Peyer's patch (tissue), 4 donors: Measurements from ENCODE around the gene ATG7.

Experiments
- CTCF ChIP-seq, 6 experiments: fragments of 450-650 bp in 4 of 6; fragments of 200-600 bp in 2 of 6; sonication (generic) in 1 of 6; IDR thresholded peaks; one replicate each; pipeline ENCODE4 v1.5.1; 2017 to 2019; ENCODE audit warnings: antibody characterized with exemption in 6 of 6, mild to moderate bottlenecking in 3 of 6, moderate library complexity in 1 of 6
- POLR2A ChIP-seq, 2 donors: fragments of 450-650 bp; IDR thresholded peaks; one replicate each; pipeline ENCODE4 v1.5.1; 2017; ENCODE audit warnings: antibody characterized with exemption in 2 of 2, mild to moderate bottlenecking in 2 of 2, moderate library complexity in 2 of 2

- TF ChIP-seq POLR2A (IDR thresholded peaks at IDR 0.05): no peak
- no peak for TF ChIP-seq CTCF (IDR thresholded peaks at IDR 0.05)
Observed at GRCh38 chr3:11566478-11566877, 294.3 kb downstream of the ATG7 start.
